DND-41 (cell line): ENCODE measurements around the gene TRAF1.

ENCODE experiments used
- ATAC-seq: fragments of 200-7000 bp; cut with Tn5 transposase; 3 replicates; pipeline ENCODE4 v1.9.1; 2021; ENCODE audit warnings: low read depth; ENCODE audit not compliant: insufficient read depth
- DNase-seq: peaks from one replicate; pipeline ENCODE4 v3.0.0-alpha.2; 2020
- H2AFZ ChIP-seq: 2 replicates; pipeline ENCODE4 v1.6.0; 2012; ENCODE audit warnings: low read depth, low read length
- H3K27ac ChIP-seq: 2 replicates; pipeline ENCODE4 v1.5.1; 2012; ENCODE audit warnings: low read length, inconsistent platforms
- H3K27me3 ChIP-seq: fragments of 200-600 bp; sonication (generic); 2 replicates; pipeline ENCODE4 v1.6.0; 2012; ENCODE audit warnings: low read length, mild to moderate bottlenecking, inconsistent platforms; ENCODE audit not compliant: insufficient read depth, poor library complexity
- H3K36me3 ChIP-seq: 2 replicates; pipeline ENCODE4 v1.5.1; 2012; ENCODE audit warnings: low read length, inconsistent platforms; ENCODE audit not compliant: insufficient read depth
- H3K4me1 ChIP-seq: 2 replicates; pipeline ENCODE4 v1.5.1; 2012; ENCODE audit warnings: mild to moderate bottlenecking, low read length; ENCODE audit not compliant: insufficient read depth
- H3K4me2 ChIP-seq: 2 replicates; pipeline ENCODE4 v1.6.0; 2012; ENCODE audit warnings: mild to moderate bottlenecking, moderate library complexity, low read length, inconsistent platforms; ENCODE audit not compliant: insufficient read depth
- H3K4me3 ChIP-seq, 2 experiments: fragments of 200-600 bp in 1 of 2; shearing (Covaris generic) in 1 of 2; 2 replicates each; pipeline ENCODE4 v1.5.1; 2012 to 2016; ENCODE audit warnings: inconsistent platforms in 2 of 2, low read length in 2 of 2, mild to moderate bottlenecking in 2 of 2, low read depth in 1 of 2, moderate library complexity in 1 of 2
- H3K79me2 ChIP-seq: 2 replicates; pipeline ENCODE4 v1.6.0; 2012; ENCODE audit warnings: low read length, inconsistent platforms; ENCODE audit not compliant: insufficient read depth
- H3K9ac ChIP-seq: 2 replicates; pipeline ENCODE4 v1.6.0; 2012; ENCODE audit warnings: low read depth, mild to moderate bottlenecking, inconsistent platforms, low read length, moderate library complexity
- H3K9me3 ChIP-seq: 2 replicates; pipeline ENCODE4 v1.5.1; 2012; ENCODE audit warnings: low read length, moderate library complexity, mild to moderate bottlenecking, inconsistent platforms; ENCODE audit not compliant: insufficient read depth, severe bottlenecking
- H4K20me1 ChIP-seq: 2 replicates; pipeline ENCODE4 v1.6.0; 2012; ENCODE audit warnings: low read length; ENCODE audit not compliant: insufficient read depth
- CTCF ChIP-seq: IDR thresholded peaks from 2 replicates; pipeline ENCODE4 v1.5.1; 2012; ENCODE audit warnings: borderline replicate concordance, low read length, moderate library complexity, mild to moderate bottlenecking; ENCODE audit not compliant: poor library complexity, severe bottlenecking; ENCODE audit errors: extremely low read depth
- EZH2 ChIP-seq: IDR thresholded peaks from 3 replicates; pipeline ENCODE4 v1.6.1; 2012; ENCODE audit warnings: borderline replicate concordance, low read depth, mild to moderate bottlenecking, moderate library complexity, low read length, inconsistent platforms; ENCODE audit not compliant: severe bottlenecking

TRAF1 gene

GRCh38 chr9:120878188-120879130 is 48.1 kb downstream of the TRAF1 start:
- TF ChIP-seq EZH2 (no peak), CTCF (no peak)
- Histone ChIP-seq H2AFZ (peak overlapping the region; percentile 86; the same call in 1 of the 2 replicates), H3K79me2 (peaks cover 29% of the 10 kb centered on the region), H4K20me1 (no peaks in the 10 kb centered on the region), H3K36me3 (peaks cover 30% of the 10 kb centered on the region), H3K9me3 (no peaks in the 10 kb centered on the region), H3K4me1 (peaks cover 36% of the 10 kb centered on the region), H3K9ac (peak overlapping the region; percentile 75), H3K4me2 (peak overlapping the region; percentile 77), H3K27me3 (no peaks in the 10 kb centered on the region), H3K27ac (peak overlapping the region; percentile 94), H3K4me3 (peak overlapping the region; percentile 24 to 64; a peak in 3 of 4 replicates)
- peak; percentile 35 for DNase-seq
- ATAC-seq: no peak

- peak overlapping the region; percentile 75 for H3K9ac ChIP-seq
- H3K4me1 ChIP-seq: peaks cover 36% of the 10 kb centered on the region
- H3K27me3 ChIP-seq: no peaks in the 10 kb centered on the region
- TF ChIP-seq EZH2: no peak
- TF ChIP-seq CTCF: no peak
- peak overlapping the region; percentile 86 for H2AFZ ChIP-seq
- DNase-seq (peak; percentile 80), ATAC-seq (peak; percentile 39)
- H3K79me2 ChIP-seq: peaks cover 29% of the 10 kb centered on the region
- H3K4me2 ChIP-seq: peak overlapping the region; percentile 77
- H3K4me3 ChIP-seq: peak overlapping the region; percentile 24 to 64; a peak in 3 of 4 replicates
- peaks cover 40% of the 10 kb centered on the region for H3K36me3 ChIP-seq
- H3K27ac ChIP-seq: peak overlapping the region; percentile 94
- H4K20me1 ChIP-seq: no peaks in the 10 kb centered on the region
- H3K9me3 ChIP-seq: no peaks in the 10 kb centered on the region
These were observed 49.1 kb downstream of the TRAF1 start for GRCh38 chr9:120877276-120878034.

- Histone ChIP-seq H2AFZ (peak within 1 kb of the TSS; percentile 86), H3K36me3 (peaks cover 46% of the 10 kb centered on the region), H3K9ac (peak within 1 kb of the TSS; percentile 75), H4K20me1 (no peaks in the 10 kb centered on the region), H3K4me2 (peak within 1 kb of the TSS; percentile 77), H3K4me1 (peaks cover 36% of the 10 kb centered on the region), H3K79me2 (peaks cover 29% of the 10 kb centered on the region), H3K4me3 (peak within 1 kb of the TSS; percentile 74 to 76; a peak in 3 of 4 replicates), H3K27me3 (no peaks in the 10 kb centered on the region), H3K9me3 (no peaks in the 10 kb centered on the region), H3K27ac (peak within 1 kb of the TSS; percentile 96)
- peak; percentile 55 for DNase-seq
- peak; percentile 17 for ATAC-seq
- TF ChIP-seq EZH2 (no peak), CTCF (no peak)
These were observed 49.8 kb downstream of the TRAF1 start, which contains the start of gene PHF19 for GRCh38 chr9:120876842-120877240. PHF19 (minus strand) TSS chr9:120877188; CDS start chr9:120874741, 2,447 bp downstream.
